T47D (cell line): Measurements from ENCODE around the gene PIWIL1.

Experiments used
- DNase-seq, 2 experiments: peaks; one replicate each; pipeline versions ENCODE4 v3.0.0 to v3.0.0-alpha.2; 2011 to 2012; ENCODE audit warnings: low read depth in 1 of 2, low spot score in 1 of 2
- JUND ChIP-seq: IDR thresholded peaks from 2 replicates; pipeline ENCODE4 v1.6.1; 2012; ENCODE audit warnings: low read depth
- in situ Hi-C: cut with HindIII; loops from 2 replicates; pipeline ENCODE4 v1.10.0; 2016; ENCODE audit warnings: low sequenced_read_pairs, low pct_unique_long_range_greater_than_20kb

PIWIL1 gene

DNA sequence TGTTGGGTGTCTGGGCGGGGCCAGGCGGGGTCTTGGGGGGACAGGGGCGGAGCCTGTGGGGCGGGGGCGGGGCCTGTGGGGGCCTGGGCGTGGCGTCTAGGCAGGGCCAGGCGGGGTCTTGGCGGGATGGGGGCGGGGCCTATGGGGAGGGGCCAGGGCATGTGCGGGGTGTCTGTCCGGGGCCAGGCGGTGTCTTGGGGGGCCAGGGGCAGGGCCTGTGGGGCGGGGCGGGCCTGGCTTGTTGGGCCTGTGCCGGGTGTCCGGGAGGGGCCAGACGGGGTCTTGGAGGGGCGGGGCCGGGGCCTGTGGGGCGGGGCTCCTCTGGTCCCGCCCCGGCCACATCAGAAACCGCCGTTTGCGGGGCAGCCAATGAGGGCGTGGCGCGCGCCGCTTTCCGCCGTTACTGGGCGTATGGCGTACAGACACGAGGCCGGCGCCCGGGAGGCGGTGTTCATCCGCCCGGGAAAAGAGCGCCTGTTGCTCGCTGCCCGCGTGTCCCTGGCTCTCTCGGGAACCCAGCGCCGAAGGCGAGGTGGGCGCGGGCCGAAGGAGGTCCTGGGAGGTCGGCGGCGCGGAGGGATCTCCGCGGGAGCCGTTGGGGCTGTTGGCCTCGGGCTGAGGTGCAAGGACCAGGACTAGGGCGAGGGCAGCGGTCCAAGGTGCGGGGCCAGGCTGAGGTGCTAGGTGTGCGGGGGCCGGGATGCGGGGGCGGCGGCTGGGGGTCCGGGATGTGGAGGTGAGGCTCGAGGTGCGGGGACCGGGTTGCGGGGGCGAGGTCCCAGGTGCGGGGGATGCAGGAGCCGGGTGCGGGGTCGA is at the start of gene PIWIL1:
TSS of gene PIWIL1 (plus strand) at position 400 of the 816 bp plus-strand sequence. CDS start 4,705 bp downstream, outside the sequence.
- TF ChIP-seq JUND, result no peak
- in situ Hi-C loops, result no loop called here
- DNase-seq, result no peak

DNA sequence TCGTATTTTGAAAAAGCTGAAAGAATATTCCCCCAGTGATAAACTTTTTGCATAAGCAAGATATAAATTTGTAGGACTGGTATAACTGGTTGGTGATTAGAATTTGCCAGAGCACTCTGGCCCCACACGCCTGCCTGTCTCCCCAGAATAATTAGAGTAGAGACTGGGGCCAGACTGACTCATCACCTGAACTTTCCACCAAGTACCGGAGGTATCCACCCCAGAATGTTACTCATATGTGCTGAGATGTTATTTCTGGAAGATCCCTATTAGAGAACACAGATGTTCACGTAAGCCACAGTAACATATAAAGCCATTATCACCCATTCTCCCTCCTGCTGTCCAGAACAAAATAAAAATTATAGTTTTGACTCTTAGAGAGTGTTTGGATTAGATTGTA is 49.5 kb upstream of the PIWIL1 start:
- no peak for TF ChIP-seq JUND
- in situ Hi-C loops, result no loop called here
- no peak for DNase-seq

DNA sequence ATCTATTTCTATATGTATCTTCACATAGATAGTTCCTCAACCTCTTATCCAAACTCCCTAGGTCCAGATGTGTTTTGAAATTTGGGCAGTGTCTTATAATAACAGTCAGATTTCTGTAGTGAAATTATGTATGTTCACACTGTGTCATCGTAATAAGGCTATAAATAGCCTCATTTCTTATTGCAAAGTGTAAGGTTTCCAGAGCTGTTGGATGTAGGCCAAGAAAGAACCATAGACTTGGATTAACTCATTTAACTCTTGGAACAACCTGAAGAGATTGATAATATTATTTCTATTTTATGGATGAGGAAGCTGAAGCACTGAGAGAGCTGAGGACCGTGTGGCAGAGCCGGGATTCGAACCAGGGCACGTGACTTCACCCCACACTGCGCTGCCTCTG is 49.0 kb upstream of the PIWIL1 start:
- in situ Hi-C loops, result no loop called here
- no peak for TF ChIP-seq JUND
- no peak for DNase-seq

DNA sequence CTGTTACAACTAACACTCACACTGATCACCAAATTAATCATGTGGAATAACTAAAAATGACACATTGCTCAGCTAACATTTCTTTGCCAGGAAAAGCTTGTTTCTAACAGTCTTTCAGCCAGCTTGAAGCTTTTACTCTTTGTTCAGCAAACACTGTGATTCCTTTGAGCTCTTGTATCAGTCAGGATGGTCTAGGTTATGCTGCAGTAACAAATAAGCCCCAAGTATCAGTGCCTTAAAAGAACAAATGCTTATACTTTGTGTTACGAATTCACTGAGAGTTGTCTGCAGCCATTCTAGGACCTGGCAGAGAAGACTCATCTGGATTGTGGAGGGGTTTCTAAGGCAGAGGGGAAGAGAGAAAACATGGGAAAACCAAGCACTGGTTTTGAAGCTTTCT is 47.6 kb upstream of the PIWIL1 start:
- no peak for TF ChIP-seq JUND
- DNase-seq, result no peak
- in situ Hi-C loops, result no loop called here

DNA sequence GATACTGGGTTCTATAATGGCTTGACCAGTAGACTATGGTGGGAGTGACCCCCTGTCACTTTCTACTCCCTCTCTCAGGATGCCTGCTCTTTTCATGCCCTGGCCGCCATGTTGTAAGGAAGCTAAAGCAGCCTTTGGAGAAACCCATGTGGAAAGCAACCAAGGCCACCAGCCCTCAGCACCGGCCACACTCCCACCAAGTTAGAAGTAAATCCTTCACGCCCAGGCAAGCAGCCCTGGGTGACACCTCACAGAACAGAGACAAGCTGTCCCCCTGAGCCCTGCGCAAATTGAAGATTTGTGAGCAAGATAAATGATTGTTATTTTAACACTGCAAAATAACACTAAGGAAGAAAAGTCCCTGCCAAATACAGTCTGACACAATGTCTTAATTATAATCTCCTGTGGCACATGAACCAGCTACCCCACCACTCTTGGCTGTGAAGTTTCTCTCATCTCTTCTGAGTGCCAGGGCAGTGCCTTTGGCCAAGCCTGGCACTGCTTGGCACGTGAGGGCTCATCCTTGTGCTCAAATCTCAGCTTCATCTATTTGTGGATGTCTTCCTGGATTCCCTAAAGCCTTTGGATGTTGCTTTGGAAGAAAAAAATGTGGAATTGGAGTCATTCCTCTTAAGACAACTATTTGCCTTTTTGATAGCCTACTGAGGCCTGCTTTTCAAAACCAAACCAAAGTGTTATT is 39.2 kb upstream of the PIWIL1 start:
- no peak for DNase-seq
- no peak for TF ChIP-seq JUND
- in situ Hi-C loops, result no loop called here

DNA sequence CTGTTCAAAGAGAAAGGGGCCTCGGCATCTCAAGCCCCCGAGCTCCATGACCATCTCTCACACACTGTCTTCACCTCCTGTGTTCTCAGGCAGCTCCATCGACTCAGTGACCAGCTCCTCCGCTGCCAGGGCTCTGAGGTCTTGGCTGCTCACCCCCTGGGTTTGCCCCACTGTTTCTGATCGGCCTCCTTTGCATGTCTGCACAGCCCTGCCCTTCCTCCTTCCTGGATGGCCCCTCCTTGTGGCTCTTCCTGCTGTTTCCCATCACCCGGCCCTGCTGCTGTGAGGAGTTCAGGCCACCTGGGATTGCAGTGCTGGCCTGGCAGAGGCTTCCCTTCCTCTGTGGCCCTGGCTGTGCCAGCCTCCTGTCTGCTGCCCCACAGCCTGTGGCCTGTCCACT is 38.1 kb upstream of the PIWIL1 start:
- no peak for DNase-seq
- TF ChIP-seq JUND, result no peak
- in situ Hi-C loops, result no loop called here

DNA sequence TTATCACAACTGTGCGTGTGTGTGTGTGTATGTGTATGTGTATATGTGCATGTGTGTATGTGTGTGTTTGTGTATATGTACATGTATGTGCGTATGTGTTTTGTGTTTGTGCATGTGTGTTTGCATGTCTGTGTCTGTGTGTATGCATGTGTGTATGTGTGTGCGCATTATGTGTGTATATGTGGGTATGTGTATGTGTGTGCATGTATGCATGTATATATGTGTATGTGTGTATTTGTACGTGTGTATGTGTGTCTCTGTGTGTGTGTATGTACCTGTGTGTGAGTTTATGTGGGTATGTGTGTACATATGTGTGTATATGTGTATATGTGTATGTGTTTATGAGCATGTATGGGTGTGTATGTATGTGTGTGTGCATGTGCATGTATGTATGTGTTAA is 37.6 kb upstream of the PIWIL1 start:
- no peak for DNase-seq
- in situ Hi-C loops, result no loop called here
- no peak for TF ChIP-seq JUND

DNA sequence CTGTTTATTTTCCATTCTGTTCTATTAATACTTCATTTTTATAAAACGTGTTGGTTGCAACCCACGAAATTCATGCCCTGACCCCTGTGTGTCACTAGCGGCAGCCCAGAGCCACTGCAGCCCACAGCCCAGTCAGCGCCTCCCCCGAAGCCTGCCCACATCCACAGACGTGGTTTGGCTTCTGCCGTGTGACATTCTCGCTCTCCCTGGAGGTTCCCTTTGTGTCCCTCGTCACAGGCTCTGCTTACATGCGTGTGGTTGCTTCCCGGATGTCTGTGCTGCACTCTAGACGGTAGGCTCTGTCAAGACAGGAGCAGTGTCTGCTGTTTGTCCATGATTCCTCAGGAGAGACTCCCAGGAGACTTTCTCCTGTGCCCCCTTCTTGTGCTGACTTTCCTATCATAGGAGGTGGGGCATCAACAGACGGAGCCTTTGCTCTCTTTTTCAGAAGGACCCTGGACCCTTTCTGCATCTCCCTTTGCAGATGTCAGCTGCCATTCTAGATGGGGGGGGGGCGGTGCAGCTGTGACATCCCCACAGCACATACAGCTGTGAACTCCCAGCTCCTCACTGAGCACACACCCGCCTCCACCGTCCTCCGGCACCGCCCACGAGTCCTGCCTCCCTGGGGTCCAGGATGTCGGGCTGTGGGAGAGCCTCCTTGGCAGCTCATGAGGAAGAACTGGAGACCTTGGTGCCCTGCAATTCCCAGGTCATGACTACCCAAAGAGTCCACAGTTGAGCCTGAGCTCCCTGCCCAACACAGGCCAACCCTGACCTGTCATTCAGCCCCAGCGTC is 36.8 kb upstream of the PIWIL1 start:
- no peak for DNase-seq
- TF ChIP-seq JUND, result no peak
- in situ Hi-C loops, result no loop called here

DNA sequence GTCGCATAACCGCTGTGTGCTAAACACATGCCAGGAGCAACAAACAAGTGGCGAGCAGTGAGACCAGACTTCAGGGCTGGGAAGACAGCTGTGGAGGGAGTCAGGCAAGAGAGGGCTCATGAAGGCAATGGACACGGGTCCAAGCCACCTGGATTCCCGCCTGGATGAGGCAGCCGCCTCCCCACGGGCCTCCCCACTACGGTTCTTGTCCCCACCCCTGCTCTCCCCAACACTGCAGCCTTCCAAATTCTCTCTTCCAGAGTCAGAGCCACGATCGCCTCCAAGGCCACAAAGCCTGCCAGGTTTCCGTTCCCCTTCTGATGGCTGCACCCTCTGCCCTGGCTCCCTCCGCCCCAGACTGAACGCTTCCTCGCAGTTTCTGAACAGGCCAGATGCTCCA is 36.1 kb upstream of the PIWIL1 start:
- TF ChIP-seq JUND, result no peak
- DNase-seq, result no peak
- in situ Hi-C loops, result no loop called here

DNA sequence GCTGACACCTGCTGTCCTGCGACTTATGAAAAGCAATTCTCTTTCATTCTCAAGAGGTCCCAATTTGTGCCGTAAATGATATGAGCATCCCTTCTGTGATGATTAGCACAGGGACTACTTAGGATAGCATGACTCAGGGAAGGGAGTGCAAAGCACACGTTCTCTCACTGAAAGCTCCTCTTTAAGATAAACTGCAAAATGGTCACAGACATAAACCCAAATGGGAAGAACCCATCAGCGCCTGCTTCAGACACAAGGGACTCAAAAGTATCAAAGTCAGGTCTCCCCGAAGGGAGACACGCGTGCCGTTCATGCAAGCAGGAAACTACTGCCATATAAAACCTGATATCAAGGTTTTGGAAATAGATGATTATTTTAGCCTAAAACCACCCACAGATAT is 33.9 kb upstream of the PIWIL1 start:
- no peak for DNase-seq
- TF ChIP-seq JUND, result no peak
- in situ Hi-C loops, result no loop called here

DNA sequence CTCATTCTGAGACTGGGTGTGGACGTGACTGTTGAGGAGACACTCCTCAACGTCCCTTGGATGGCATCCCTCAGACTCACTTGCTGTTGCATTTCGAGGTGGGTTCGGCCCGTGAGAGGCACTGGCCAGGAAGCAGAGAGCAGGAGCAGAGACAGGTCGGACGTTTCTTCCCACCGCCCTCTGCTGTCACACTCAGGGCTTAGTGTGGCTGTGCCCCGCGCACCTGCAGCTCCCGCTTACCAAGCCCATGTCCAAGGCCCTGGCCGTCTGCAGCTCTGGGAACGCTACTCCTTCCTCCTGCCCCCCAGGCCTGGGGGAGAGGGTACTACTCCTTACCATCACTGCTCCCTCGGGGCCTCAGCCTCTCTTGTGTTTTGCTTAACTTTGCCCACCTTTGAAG is 29.8 kb upstream of the PIWIL1 start:
- in situ Hi-C loops, result no loop called here
- no peak for TF ChIP-seq JUND

DNA sequence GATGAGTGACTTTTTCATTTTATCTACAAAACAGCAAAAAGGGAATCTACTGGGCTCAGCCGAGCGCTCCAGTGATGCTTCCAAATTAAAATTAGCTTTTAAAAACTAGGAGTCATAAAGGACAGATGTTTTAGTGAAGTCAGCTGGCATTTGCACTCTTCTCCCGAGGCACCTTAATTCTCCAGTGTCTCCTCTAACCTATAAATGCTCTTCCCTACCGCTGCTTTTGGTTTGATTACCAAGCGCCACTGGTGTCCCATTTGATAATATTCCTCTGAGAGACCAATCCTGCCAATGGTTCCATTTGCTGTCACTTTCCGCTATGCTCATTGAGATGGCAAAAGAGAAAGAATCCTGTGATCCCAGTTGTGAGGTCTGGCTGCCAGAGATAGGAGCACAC is 29.3 kb upstream of the PIWIL1 start:
- no peak for DNase-seq
- TF ChIP-seq JUND, result no peak
- in situ Hi-C loops, result no loop called here

More for the DNA sequence above, 29.8 kb upstream of the PIWIL1 start:
- DNase-seq, result no peak

DNA sequence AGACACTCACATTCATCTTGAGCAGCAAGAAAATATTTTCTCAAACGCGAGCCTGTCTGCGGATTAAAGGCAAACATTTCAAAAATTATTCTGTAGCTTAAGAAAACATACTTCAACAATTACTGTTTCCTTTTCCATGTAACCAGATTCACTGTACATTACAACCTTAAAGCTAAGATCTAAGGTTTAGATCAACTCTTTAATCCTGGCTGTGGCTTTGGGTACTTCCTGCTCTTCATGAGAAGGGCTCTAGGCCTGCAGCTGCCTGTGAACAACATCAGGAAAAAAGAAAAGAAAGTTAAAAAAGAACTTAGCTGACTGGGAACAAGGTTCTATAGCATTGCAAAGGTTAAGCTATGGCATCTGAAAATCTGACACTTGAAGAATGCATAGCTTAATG is 21.4 kb upstream of the PIWIL1 start:
- in situ Hi-C loops, result no loop called here
- no peak for DNase-seq
- no peak for TF ChIP-seq JUND
